Tibial artery (tissue), 4 donors: ENCODE results near the gene LRRC8C.
"Not testable (repeated sequence)": the region's sequence is repeated elsewhere in the genome, so short reads cannot be mapped to it uniquely, and the experiment has no call there.

Experiments
- DNase-seq, 2 donors: peaks; one replicate each; pipeline ENCODE4 v3.0.0-alpha.2; 2019
- H3K27ac ChIP-seq, 2 donors: fragments of 200-600 bp; sonication (generic) in 1 of 2; 1 replicate in 1 of 2; 2 replicates in 1 of 2; pipeline ENCODE4 v1.5.1; 2018 to 2019; ENCODE audit warnings: mild to moderate bottlenecking in 1 of 2
- H3K27me3 ChIP-seq, 2 donors: fragments of 200-600 bp; sonication (generic) in 1 of 2; one replicate each; pipeline versions ENCODE4 v1.5.1 to v1.6.0; 2016 to 2019
- H3K36me3 ChIP-seq, 3 donors: fragments of 200-600 bp; sonication (generic) in 2 of 3; one replicate each; pipeline ENCODE4 v1.5.1; 2016 to 2019; ENCODE audit warnings: mild to moderate bottlenecking in 2 of 3
- H3K4me1 ChIP-seq, 4 donors: fragments of 200-600 bp; sonication (generic) in 2 of 4; 1 replicate in 3 of 4; 2 replicates in 1 of 4; pipeline ENCODE4 v1.5.1; 2016 to 2019
- H3K4me3 ChIP-seq, 2 donors: fragments of 200-600 bp; sonication (generic) in 1 of 2; 1 replicate in 1 of 2; 2 replicates in 1 of 2; pipeline ENCODE4 v1.5.1; 2018 to 2019; ENCODE audit warnings: mild to moderate bottlenecking in 2 of 2
- H3K9me3 ChIP-seq, 3 donors: fragments of 200-600 bp; sonication (generic) in 1 of 3; one replicate each; pipeline ENCODE4 v1.5.1; 2016 to 2019
- intact Hi-C: fragments of 100-400 bp; cut with DNase I; formaldehyde crosslinking; loops from one replicate; pipeline ENCODE4 v1.15.0; 2023; ENCODE audit warnings: low total_unique reads
- TF ChIP-seq, protein P1 (sequence below), 2 experiments: fragments of 200-600 bp in 1 of 2; fragments of 450-650 bp in 1 of 2; IDR thresholded peaks; one replicate each; pipeline ENCODE4 v1.5.1; 2017 to 2019; ENCODE audit warnings: antibody characterized with exemption in 2 of 2, mild to moderate bottlenecking in 1 of 2, moderate library complexity in 1 of 2

Gene LRRC8C

DNA sequence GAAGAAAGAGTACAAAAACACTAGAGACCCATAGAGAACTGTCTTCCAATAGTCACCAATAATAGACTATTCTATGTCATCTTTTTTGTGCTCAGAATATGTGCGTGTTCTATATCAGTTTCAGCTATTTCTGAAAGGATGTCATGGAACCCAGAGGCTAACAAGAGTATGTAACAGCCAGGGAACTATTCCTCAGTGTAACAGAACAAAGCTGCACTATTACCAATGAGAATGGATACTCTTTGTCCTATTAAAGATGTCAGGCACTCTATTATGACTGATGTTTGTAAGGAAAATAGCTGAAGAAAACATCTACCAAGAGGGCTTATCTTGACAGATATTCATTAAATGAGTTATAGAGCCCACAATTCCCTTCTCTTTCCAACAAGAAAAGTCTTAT, 8.6 kb upstream of the LRRC8C start:
- H3K27me3 ChIP-seq, result no peaks in the 10 kb centered on the region
- no peak for DNase-seq
- TF ChIP-seq, protein P1, sequence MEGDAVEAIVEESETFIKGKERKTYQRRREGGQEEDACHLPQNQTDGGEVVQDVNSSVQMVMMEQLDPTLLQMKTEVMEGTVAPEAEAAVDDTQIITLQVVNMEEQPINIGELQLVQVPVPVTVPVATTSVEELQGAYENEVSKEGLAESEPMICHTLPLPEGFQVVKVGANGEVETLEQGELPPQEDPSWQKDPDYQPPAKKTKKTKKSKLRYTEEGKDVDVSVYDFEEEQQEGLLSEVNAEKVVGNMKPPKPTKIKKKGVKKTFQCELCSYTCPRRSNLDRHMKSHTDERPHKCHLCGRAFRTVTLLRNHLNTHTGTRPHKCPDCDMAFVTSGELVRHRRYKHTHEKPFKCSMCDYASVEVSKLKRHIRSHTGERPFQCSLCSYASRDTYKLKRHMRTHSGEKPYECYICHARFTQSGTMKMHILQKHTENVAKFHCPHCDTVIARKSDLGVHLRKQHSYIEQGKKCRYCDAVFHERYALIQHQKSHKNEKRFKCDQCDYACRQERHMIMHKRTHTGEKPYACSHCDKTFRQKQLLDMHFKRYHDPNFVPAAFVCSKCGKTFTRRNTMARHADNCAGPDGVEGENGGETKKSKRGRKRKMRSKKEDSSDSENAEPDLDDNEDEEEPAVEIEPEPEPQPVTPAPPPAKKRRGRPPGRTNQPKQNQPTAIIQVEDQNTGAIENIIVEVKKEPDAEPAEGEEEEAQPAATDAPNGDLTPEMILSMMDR (IDR thresholded peaks at IDR 0.05), result no peak
- intact Hi-C loops, result no loop called here
- H3K4me1 ChIP-seq, result no peaks in the 10 kb centered on the region
- no peaks in the 10 kb centered on the region for H3K9me3 ChIP-seq
- no peak overlapping the region for H3K4me3 ChIP-seq
- H3K36me3 ChIP-seq, result no peaks in the 10 kb centered on the region
- H3K27ac ChIP-seq, result no peak overlapping the region

GRCh38 chr1:89624715-89625323, 8.1 kb upstream of the LRRC8C start:
- Histone ChIP-seq H3K36me3 (no peaks in the 10 kb centered on the region), H3K27ac (no peak overlapping the region), H3K4me3 (no peak overlapping the region), H3K9me3 (no peaks in the 10 kb centered on the region), H3K27me3 (no peaks in the 10 kb centered on the region), H3K4me1 (peaks cover 0 to 2% (median 0%) of the 10 kb centered on the region in 4 donors)
- TF ChIP-seq, protein P1 (IDR thresholded peaks at IDR 0.05), result no peak
- intact Hi-C loops, result no loop called here
- DNase-seq, result no peak

GRCh38 chr1:89627596-89627962, 5.3 kb upstream of the LRRC8C start:
- DNase-seq, result no peak
- intact Hi-C loops, result no loop called here
- H3K4me1 ChIP-seq, result peaks cover 0 to 11% (median 4%) of the 10 kb centered on the region in 4 donors
- TF ChIP-seq, protein P1 (IDR thresholded peaks at IDR 0.05), result no peak
- H3K4me3 ChIP-seq, result no peak overlapping the region
- no peak overlapping the region for H3K27ac ChIP-seq
- no peaks in the 10 kb centered on the region for H3K27me3 ChIP-seq
- no peaks in the 10 kb centered on the region for H3K9me3 ChIP-seq
- H3K36me3 ChIP-seq, result no peaks in the 10 kb centered on the region

DNA sequence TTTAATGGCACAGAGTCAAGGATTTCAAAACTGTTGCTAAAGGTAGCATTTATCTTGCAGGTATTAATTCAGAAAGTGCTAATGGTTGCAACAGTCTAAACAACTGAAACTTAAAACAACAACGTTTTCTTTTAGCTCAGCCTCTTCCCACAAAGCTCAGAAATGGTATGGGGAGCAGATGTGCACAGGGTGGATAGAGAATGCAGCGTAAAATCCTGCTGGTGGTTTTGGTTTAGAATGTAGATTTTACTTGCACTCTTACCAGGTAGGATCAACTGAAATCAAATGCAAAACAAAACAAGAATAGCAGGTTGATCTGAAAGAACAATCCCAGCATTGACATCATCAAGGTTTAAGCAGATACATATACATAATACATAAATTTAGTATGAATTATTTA, 3.8 kb upstream of the LRRC8C start:
- TF ChIP-seq, protein P1 (IDR thresholded peaks at IDR 0.05), result no peak
- Histone ChIP-seq H3K27ac (no peak overlapping the region), H3K36me3 (no peaks in the 10 kb centered on the region), H3K4me1 (peaks cover 0 to 13% (median 6%) of the 10 kb centered on the region in 4 donors), H3K4me3 (no peak overlapping the region), H3K9me3 (no peaks in the 10 kb centered on the region), H3K27me3 (no peaks in the 10 kb centered on the region)
- DNase-seq, result no peak
- intact Hi-C loops, result no loop called here

- DNase-seq, intact Hi-C loops, H3K4me3 ChIP-seq, H3K27ac ChIP-seq, H3K36me3 ChIP-seq, H3K9me3 ChIP-seq, H3K27me3 ChIP-seq: not testable (repeated sequence)
- peaks cover 0 to 18% (median 6%) of the 10 kb centered on the region in 4 donors for H3K4me1 ChIP-seq
Observed at GRCh38 chr1:89629600-89629999, 3.3 kb upstream of the LRRC8C start.

- TF ChIP-seq, protein P1 (IDR thresholded peaks at IDR 0.05), result no peak
- DNase-seq, result no peak
- H3K36me3 ChIP-seq, result no peaks in the 10 kb centered on the region
- no peak overlapping the region for H3K4me3 ChIP-seq
- no peaks in the 10 kb centered on the region for H3K27me3 ChIP-seq
- peaks cover 0 to 20% (median 6%) of the 10 kb centered on the region in 4 donors for H3K4me1 ChIP-seq
- intact Hi-C loops, result loop anchor here (10.0 kb wide), 1 partner anchor 105 kb away; the partner anchor contains the start of gene LRRC8B
- H3K9me3 ChIP-seq, result no peaks in the 10 kb centered on the region
- no peak overlapping the region for H3K27ac ChIP-seq
Observed at GRCh38 chr1:89630048-89630447, 2.9 kb upstream of the LRRC8C start.
